ENCODE results near the gene FAM98B.

FAM98B gene

DNA sequence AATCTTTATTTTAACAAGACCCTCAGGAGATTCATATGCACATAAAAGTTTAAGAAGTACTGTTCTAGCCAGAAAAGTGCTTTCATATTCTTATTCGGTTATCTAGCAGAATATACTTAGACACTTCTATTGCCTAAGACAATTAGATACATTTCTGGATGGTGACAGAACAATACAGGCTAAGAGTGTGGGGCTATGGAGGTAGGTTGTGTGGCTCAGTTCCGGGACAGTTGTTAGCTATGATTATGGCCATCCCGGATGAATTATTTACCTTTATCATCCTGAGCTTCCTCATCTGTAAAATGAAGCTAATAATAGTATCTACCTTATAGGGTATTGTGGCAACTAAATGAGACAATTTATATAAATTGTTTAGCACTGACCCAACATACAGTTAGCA lies 6.6 kb downstream of the FAM98B start:
- DNase-seq (ENCODE audit: extremely low spot score, insufficient read length, low read depth) (no peak), FAIRE-seq (no peak)

- DNase-seq (ENCODE audit: extremely low spot score, insufficient read length, low read depth) (no peak), FAIRE-seq (peak; percentile 9)
These were observed 7.3 kb downstream of the FAM98B start for GRCh38 chr15:38461066-38461833.

DNA sequence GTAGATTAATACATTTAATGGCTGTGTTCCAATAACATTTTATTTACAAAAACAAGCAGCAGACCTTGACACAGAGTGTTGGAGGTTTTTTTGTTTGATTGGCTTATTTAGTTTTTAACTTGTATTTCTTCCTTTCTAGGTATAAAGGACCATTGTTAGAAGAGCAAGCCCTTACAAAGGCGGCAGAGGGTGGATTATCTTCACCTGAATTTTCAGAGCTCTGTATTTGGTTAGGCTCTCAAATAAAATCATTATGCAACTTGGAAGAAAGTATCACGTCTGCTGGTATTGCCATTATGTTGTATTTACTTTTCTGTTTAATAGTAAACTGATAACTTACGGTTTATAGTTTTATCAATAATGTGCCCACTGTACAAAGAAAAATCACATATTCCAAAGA lies 10.0 kb downstream of the FAM98B start:
- DNase-seq (ENCODE audit: extremely low spot score, insufficient read length, low read depth) (no peak), FAIRE-seq (no peak)

- no peak for FAIRE-seq
These were observed 10.7 kb downstream of the FAM98B start for GRCh38 chr15:38464675-38465074.

GRCh38 chr15:38470816-38471215 lies 16.9 kb downstream of the FAM98B start:
- DNase-seq (ENCODE audit: extremely low spot score, insufficient read length, low read depth) (no peak), FAIRE-seq (no peak)

More at GRCh38 chr15:38464675-38465074, 10.7 kb downstream of the FAM98B start:
- DNase-seq (ENCODE audit: extremely low spot score, insufficient read length, low read depth) = no peak

DNA sequence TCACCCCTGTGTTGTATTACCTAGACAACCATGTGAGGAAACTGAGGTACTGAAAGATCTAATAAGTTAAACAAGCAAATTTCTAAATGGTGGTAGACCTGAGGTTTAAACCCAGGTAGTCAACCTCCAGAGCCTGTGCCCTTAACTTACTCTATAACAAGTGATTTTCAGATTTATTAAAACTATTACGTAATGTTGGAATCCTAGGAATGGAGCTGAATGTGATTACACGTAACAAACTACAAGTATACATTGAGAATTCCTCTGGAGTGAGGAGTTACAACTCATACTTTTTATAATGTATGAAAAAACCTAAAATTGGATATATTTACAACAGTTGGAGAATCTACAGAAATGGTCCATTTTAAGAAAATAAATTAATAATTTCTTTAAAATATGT lies 18.0 kb downstream of the FAM98B start:
- no peak for DNase-seq (ENCODE audit: extremely low spot score, insufficient read length, low read depth)
- FAIRE-seq = no peak

GRCh38 chr15:38474155-38474757 lies 20.3 kb downstream of the FAM98B start:
- peak; percentile 11 for DNase-seq (ENCODE audit: extremely low spot score, insufficient read length, low read depth)
- peak; percentile 94 for FAIRE-seq

- no peak for FAIRE-seq
- DNase-seq (ENCODE audit: extremely low spot score, insufficient read length, low read depth) = no peak
These were observed 21.4 kb downstream of the FAM98B start for GRCh38 chr15:38475361-38475760.

DNA sequence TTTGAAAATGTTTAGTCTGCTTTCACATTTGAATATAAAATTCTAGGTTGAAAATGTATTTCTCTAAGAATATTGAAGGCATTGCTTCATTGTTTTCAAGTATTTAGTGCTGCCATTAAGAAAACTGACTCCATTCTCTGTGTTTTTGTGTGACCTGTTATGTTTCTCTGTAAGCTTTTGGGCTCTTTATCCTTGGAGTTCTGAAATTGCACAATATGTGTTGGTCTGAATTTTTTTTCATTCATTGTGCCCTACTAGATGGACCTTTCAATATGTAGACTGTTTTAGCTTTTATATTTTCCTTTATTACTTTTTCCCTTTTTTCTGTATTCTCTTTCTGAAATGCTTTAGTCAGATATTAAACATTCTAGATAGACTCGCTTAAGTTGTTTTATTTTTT lies 22.2 kb downstream of the FAM98B start:
- FAIRE-seq (no peak), DNase-seq (ENCODE audit: extremely low spot score, insufficient read length, low read depth) (no peak)

- no peak for FAIRE-seq
- DNase-seq (ENCODE audit: extremely low spot score, insufficient read length, low read depth) = no peak
These were observed 23.7 kb downstream of the FAM98B start for GRCh38 chr15:38477637-38478036.

GRCh38 chr15:38479266-38479665 lies 25.3 kb downstream of the FAM98B start:
- FAIRE-seq = peak; percentile 48
- no peak for DNase-seq (ENCODE audit: extremely low spot score, insufficient read length, low read depth)

DNA sequence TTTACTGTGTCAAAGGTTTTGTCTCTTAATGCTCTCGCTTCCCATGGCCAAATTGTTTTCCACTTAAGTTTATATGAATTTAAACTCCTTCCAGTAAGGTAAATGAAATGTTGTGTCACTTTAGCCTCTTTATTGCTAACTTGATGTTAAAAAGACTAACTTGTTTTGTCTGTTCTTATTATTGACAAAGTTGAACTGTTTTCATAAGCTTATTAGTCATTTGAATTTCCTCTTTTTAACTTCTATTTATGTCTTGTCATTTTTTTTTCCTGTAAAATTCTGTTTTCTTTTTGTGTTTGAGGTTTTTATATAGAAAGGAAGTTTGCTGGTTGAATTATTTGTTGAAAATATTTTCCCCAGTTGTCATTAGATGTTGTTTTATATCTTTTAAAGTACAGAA lies 25.8 kb downstream of the FAM98B start:
- DNase-seq (ENCODE audit: extremely low spot score, insufficient read length, low read depth) (no peak), FAIRE-seq (peak; percentile 47)

- FAIRE-seq (no peak), DNase-seq (ENCODE audit: extremely low spot score, insufficient read length, low read depth) (no peak)
These were observed 27.2 kb downstream of the FAM98B start for GRCh38 chr15:38481113-38481512.

DNA sequence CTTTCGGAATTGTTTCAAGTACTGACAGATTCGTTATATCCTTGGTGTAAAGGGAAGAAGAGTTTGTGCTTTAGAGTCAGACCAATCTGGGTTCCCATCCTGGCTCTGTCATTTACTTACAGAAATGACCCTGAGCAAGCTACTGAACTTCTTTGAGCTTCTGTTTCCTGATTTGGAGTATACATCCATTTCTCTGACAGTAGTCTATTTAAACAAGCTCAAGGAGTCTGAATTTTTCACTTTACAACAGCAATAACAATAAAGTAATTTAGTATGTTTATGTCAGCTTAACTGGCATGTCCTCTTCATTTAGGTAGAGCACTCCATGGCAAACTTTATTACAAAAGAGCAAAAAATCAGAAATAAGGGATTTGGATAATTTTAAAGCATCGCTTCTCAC lies 27.8 kb downstream of the FAM98B start:
- DNase-seq (ENCODE audit: extremely low spot score, insufficient read length, low read depth) = no peak
- no peak for FAIRE-seq

- FAIRE-seq = no peak
- no peak for DNase-seq (ENCODE audit: extremely low spot score, insufficient read length, low read depth)
These were observed 28.6 kb downstream of the FAM98B start for GRCh38 chr15:38482572-38482971.

GRCh38 chr15:38486936-38487335 lies 33.0 kb downstream of the FAM98B start:
- FAIRE-seq = no peak
- DNase-seq (ENCODE audit: extremely low spot score, insufficient read length, low read depth) = no peak

DNA sequence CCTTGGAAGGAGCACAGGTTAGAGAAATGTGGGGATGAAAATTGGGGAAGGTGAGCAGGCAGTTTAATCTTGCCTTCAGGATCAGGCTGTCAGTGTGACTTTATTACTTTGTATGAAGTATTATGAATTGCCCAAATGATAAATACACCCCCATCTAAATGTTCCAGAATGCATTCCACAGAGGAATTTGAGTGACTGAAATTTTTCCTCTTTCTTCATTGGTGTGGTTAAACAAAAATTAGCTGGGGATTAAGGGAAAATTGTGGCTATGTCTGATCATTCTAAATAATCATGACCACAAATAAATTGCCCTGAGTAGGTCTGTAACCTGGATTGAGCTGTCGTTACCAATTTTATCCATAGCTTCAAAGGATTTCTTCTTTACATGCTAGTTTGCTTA lies 33.5 kb downstream of the FAM98B start:
- FAIRE-seq (no peak), DNase-seq (ENCODE audit: extremely low spot score, insufficient read length, low read depth) (no peak)

GRCh38 chr15:38490242-38490922 lies 36.5 kb downstream of the FAM98B start:
- no peak for FAIRE-seq

GRCh38 chr15:38496151-38496550 lies 42.2 kb downstream of the FAM98B start:
- no peak for FAIRE-seq
- no peak for DNase-seq (ENCODE audit: extremely low spot score, insufficient read length, low read depth)

More at GRCh38 chr15:38490242-38490922, 36.5 kb downstream of the FAM98B start:
- no peak for DNase-seq (ENCODE audit: extremely low spot score, insufficient read length, low read depth)

DNA sequence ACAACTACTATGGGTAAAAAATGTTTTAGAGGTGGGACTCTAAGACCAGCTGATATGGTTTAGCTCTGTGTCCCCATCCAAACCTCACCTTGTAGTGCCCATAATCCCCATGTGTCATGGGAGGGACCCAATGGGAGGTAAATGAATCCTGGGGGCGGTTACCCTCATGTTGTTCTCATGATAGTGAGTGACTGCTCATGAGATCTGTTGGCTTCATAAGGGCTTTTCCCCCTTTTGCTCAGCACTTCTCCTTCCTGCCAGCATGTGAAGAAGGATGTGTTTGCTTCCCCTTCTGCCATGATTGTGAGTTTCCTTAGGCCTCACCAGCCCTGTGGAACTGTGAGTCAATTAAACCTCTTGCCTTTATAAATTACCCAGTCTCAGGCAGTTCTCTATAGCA lies 45.7 kb downstream of the FAM98B start:
- no peak for DNase-seq (ENCODE audit: extremely low spot score, insufficient read length, low read depth)
- no peak for FAIRE-seq

GRCh38 chr15:38503496-38503895 lies 49.6 kb downstream of the FAM98B start:
- FAIRE-seq = no peak
- no peak for DNase-seq (ENCODE audit: extremely low spot score, insufficient read length, low read depth)

Measured in GM18507 (cell line).